GM20000 (cell line): Measurements from ENCODE around the gene RHBDD3.

ENCODE experiments used
- DNase-seq: peaks from one replicate; pipeline ENCODE4 v3.0.0; 2012; ENCODE audit warnings: low spot score
- CTCF ChIP-seq: IDR thresholded peaks from 2 replicates; pipeline ENCODE4 v1.5.1; 2012; ENCODE audit warnings: mild to moderate bottlenecking, control low read depth; ENCODE audit errors: extremely low read depth, missing control alignments

RHBDD3 gene

GRCh38 chr22:29302402-29302680, 34.6 kb upstream of the RHBDD3 start:
- no peak for TF ChIP-seq CTCF
- DNase-seq = no peak

GRCh38 chr22:29301716-29302401, 34.1 kb upstream of the RHBDD3 start:
- no peak for DNase-seq
- no peak for TF ChIP-seq CTCF

GRCh38 chr22:29300807-29301601, 33.2 kb upstream of the RHBDD3 start:
- TF ChIP-seq CTCF = no peak
- no peak for DNase-seq

GRCh38 chr22:29300467-29300806, 32.7 kb upstream of the RHBDD3 start:
- no peak for DNase-seq
- no peak for TF ChIP-seq CTCF

- no peak for DNase-seq
- no peak for TF ChIP-seq CTCF
These were observed 31.5 kb upstream of the RHBDD3 start for GRCh38 chr22:29299136-29299900.

- no peak for TF ChIP-seq CTCF
- no peak for DNase-seq
These were observed 30.9 kb upstream of the RHBDD3 start for GRCh38 chr22:29298641-29299040.

- no peak for TF ChIP-seq CTCF
- no peak for DNase-seq
These were observed 24.6 kb upstream of the RHBDD3 start for GRCh38 chr22:29292379-29292778.
